H1 (cell line): ENCODE measurements around the gene FHIP1B. TPM values are rescaled to one million over a fixed set of nuclear protein-coding genes. Genes with fewer than 3 reads are reported as not detected.

Experiments used
- ASH2L ChIP-seq: fragments of 200-600, 300-600 bp; sonication (generic); IDR thresholded peaks from one replicate; pipeline ENCODE4 v1.7.1; 2017; ENCODE audit warnings: low read length
- CREB1 ChIP-seq: IDR thresholded peaks from 2 replicates; pipeline ENCODE4 v1.6.1; 2012; ENCODE audit warnings: inconsistent platforms
- RBBP5 ChIP-seq: IDR thresholded peaks from 2 replicates; pipeline ENCODE4 v1.7.1; 2012; ENCODE audit warnings: low read depth, mild to moderate bottlenecking, inconsistent platforms, low read length, moderate library complexity, borderline replicate concordance
- TBP ChIP-seq: IDR thresholded peaks from 2 replicates; pipeline ENCODE4 v1.6.1; 2011; ENCODE audit warnings: low read depth, low read length, improper control_type of control experiment
- polyA plus RNA-seq, 7 experiments: library from polyadenylated mRNA; depleted of rRNA in 3 of 7; stranded (reverse) in 5 of 7; unstranded in 2 of 7; fragments of >200 nt in 5 of 7; fragments of 200-250 nt in 2 of 7; gene quantifications; 1 replicate in 5 of 7; 2 replicates in 1 of 7; 4 replicates in 1 of 7; pipeline versions ENCODE4 v1.2.1 to v1.2.3, GENCODE V29; 2011 to 2013; ENCODE audit warnings: missing spikeins in 2 of 7, mixed read lengths in 2 of 7
- total RNA-seq: library from RNA; stranded (reverse); fragmentation: NEBNext Ultra II Directional; extraction: Animal tissue kit (Norgen Biotek cat#: 25700); gene quantifications from 2 replicates; pipeline ENCODE4 v1.2.1, GENCODE V29; 2021
- TF ChIP-seq, protein P1 (sequence below): fragments of 300-600 bp; sonication (generic); IDR thresholded peaks from 2 replicates; pipeline ENCODE4 v1.7.1; 2012; ENCODE audit warnings: low read length, moderate library complexity, mild to moderate bottlenecking, inconsistent platforms; ENCODE audit not compliant: insufficient replicate concordance

Gene FHIP1B
- total and polyA plus RNA-seq, 2 of the 8 experiments (the other 6 are each of a cell fraction or from before 2014, with no cell fraction given): 16.8 to 41.9 TPM

DNA sequence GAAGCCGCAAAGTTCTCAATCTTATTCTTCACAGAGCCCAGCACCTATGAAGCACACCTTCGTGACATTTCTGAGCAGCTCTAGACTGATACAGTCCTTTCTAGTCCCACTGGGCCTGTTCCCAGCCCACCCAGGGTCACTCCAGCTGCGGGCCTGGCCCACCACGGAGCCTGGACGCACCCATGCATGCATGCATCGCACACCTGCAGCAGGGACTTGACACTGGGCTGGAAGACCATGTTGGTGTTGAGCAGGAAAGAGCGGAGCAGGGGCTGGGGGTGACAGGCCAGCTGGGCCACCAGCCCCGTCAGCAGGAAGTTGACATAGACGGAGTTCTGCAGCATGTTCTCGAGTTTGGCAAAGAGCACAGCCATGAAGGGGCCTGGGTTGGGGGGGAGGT is 19.9 kb downstream of the FHIP1B start (continued):
- TF ChIP-seq, protein P1, sequence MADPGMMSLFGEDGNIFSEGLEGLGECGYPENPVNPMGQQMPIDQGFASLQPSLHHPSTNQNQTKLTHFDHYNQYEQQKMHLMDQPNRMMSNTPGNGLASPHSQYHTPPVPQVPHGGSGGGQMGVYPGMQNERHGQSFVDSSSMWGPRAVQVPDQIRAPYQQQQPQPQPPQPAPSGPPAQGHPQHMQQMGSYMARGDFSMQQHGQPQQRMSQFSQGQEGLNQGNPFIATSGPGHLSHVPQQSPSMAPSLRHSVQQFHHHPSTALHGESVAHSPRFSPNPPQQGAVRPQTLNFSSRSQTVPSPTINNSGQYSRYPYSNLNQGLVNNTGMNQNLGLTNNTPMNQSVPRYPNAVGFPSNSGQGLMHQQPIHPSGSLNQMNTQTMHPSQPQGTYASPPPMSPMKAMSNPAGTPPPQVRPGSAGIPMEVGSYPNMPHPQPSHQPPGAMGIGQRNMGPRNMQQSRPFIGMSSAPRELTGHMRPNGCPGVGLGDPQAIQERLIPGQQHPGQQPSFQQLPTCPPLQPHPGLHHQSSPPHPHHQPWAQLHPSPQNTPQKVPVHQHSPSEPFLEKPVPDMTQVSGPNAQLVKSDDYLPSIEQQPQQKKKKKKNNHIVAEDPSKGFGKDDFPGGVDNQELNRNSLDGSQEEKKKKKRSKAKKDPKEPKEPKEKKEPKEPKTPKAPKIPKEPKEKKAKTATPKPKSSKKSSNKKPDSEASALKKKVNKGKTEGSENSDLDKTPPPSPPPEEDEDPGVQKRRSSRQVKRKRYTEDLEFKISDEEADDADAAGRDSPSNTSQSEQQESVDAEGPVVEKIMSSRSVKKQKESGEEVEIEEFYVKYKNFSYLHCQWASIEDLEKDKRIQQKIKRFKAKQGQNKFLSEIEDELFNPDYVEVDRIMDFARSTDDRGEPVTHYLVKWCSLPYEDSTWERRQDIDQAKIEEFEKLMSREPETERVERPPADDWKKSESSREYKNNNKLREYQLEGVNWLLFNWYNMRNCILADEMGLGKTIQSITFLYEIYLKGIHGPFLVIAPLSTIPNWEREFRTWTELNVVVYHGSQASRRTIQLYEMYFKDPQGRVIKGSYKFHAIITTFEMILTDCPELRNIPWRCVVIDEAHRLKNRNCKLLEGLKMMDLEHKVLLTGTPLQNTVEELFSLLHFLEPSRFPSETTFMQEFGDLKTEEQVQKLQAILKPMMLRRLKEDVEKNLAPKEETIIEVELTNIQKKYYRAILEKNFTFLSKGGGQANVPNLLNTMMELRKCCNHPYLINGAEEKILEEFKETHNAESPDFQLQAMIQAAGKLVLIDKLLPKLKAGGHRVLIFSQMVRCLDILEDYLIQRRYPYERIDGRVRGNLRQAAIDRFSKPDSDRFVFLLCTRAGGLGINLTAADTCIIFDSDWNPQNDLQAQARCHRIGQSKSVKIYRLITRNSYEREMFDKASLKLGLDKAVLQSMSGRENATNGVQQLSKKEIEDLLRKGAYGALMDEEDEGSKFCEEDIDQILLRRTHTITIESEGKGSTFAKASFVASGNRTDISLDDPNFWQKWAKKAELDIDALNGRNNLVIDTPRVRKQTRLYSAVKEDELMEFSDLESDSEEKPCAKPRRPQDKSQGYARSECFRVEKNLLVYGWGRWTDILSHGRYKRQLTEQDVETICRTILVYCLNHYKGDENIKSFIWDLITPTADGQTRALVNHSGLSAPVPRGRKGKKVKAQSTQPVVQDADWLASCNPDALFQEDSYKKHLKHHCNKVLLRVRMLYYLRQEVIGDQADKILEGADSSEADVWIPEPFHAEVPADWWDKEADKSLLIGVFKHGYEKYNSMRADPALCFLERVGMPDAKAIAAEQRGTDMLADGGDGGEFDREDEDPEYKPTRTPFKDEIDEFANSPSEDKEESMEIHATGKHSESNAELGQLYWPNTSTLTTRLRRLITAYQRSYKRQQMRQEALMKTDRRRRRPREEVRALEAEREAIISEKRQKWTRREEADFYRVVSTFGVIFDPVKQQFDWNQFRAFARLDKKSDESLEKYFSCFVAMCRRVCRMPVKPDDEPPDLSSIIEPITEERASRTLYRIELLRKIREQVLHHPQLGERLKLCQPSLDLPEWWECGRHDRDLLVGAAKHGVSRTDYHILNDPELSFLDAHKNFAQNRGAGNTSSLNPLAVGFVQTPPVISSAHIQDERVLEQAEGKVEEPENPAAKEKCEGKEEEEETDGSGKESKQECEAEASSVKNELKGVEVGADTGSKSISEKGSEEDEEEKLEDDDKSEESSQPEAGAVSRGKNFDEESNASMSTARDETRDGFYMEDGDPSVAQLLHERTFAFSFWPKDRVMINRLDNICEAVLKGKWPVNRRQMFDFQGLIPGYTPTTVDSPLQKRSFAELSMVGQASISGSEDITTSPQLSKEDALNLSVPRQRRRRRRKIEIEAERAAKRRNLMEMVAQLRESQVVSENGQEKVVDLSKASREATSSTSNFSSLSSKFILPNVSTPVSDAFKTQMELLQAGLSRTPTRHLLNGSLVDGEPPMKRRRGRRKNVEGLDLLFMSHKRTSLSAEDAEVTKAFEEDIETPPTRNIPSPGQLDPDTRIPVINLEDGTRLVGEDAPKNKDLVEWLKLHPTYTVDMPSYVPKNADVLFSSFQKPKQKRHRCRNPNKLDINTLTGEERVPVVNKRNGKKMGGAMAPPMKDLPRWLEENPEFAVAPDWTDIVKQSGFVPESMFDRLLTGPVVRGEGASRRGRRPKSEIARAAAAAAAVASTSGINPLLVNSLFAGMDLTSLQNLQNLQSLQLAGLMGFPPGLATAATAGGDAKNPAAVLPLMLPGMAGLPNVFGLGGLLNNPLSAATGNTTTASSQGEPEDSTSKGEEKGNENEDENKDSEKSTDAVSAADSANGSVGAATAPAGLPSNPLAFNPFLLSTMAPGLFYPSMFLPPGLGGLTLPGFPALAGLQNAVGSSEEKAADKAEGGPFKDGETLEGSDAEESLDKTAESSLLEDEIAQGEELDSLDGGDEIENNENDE: no peak
- no peak for TF ChIP-seq ASH2L
- TF ChIP-seq TBP: no peak
- no peak for TF ChIP-seq CREB1
- TF ChIP-seq RBBP5: no peak
